GM18858 (cell line): ENCODE data around the gene CDC42SE2.
"Not testable (repeated sequence)": the region's sequence is repeated elsewhere in the genome, so short reads cannot be mapped to it uniquely, and the experiment has no call there.

ENCODE experiments used
- ATAC-seq: cut with Tn5 transposase; IDR thresholded peaks from one replicate; pipeline ENCODE4 v1.9.1; 2021; ENCODE audit not compliant: unreplicated experiment

Gene CDC42SE2

DNA sequence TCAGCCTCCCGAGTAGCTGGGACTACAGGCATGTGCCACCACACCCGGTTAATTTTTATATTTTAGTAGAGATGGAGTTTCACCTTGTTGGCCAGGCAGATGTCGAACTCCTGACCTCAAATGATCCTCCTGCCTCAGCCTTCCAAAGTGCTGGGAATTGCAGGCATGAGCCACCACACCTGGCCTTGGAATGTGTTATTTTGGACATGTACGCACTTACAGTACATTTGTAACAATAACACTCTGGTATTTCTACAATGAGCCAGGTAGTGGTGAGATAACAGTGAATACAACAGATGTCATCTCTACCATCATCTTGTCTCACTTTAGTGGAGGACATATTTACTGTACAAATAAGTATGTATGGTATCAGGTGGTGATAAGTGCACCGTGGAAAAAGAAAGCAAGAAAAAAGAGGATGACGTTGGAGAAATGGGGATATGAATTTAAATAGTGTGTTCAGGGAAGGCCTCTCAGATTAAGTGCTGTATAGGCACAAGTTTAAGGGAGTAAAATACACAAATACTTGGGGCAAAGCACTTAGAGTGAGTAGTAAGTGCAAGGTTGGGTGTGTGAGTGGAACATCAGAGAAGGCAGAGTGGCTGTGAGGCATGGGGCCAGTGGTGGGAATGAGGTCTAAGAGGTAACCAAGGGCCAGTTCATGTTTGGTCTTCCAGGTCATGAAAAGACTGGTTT lies 100.1 kb downstream of the CDC42SE2 start:
- ATAC-seq: no peak

DNA sequence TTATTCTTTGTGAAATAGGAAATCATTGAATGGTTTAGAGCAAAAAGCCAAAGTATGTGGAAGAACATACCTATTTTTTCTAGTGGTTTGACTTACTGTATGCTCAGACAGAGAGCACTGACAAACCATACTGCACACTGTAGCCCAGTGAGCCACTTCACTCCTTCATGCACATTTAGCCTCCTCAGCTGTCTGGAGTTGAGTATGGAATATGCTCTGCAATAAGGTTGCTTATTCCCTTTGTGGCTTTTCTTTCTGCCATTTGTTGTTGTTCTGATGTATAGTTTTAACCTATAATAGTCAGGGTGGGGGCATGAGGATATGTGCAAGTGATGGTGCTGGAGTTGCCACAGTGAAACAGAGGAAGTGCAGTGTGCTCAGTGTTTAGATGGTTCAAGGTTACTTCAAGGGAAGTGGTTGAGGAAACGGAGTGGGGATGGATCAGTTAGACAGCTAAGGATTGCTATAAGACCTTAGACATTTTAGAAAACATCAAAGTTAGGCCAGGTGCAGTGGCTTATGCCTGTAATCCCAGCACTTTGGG lies 100.7 kb downstream of the CDC42SE2 start:
- no peak for ATAC-seq

DNA sequence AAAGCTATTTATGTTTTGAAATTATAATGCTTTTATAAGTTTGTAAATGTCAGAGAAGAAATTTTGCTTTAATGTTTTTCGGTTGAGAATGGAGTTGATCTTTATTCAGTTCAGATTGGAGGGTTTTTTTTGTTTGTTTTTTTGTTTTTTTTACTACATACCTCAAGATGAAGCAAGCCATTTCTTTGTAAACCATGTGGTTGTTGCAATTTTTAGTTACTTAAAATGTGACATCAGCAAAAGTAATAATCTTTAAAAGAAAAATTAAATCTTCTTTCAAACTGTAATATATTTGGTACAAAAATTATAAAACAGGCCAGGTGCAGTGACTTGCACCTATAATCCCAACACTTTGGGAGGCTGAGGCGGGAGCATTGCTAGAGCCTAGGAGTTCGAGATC lies 102.6 kb downstream of the CDC42SE2 start:
- no peak for ATAC-seq

DNA sequence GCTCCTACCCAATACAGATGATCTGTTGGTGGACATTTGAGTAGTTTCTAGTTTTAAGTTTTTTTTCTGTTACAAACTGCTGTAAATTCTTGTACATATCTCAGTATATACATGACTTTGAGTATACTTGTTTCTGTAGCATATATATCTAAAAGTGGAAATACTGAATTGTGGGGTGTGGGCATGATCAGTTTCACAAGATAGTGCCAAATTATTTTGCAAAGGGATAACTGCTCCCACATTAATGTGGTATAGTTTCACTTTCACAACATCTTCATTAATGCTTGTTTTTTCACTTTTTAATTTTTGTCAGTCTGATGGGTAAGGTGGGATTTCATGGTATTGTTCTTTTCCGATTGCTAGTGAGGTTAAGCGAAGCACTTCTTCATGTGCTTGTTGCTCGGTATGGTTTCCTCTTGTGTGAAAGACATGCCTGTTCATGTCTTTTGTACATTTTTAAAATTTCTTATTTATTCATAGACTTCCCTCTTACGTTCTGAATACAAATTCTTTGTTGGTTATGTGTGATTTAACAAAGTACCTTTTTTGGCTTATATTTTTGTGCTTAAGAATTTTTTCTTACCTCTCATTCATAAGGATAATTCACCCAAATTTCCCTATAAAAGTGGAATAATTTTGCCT lies 103.5 kb downstream of the CDC42SE2 start:
- ATAC-seq: no peak

DNA sequence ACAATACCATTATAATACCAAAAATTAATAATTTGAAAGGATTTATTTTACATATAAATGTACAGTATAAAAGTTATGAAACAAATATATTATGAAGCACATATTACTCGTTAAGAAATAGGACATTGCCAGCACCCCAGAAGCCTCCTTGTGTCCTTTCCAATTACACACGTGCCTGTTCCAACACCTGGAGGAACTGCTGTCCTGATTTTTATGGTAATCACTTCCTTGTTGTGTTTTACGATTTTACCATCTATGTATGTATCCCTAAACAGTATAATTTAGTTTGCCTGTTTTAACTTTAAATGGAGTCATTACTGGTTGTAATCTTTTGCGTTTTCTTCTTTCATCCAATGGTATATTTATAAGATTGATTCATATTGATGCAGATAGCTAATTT lies 105.0 kb downstream of the CDC42SE2 start:
- no peak for ATAC-seq

DNA sequence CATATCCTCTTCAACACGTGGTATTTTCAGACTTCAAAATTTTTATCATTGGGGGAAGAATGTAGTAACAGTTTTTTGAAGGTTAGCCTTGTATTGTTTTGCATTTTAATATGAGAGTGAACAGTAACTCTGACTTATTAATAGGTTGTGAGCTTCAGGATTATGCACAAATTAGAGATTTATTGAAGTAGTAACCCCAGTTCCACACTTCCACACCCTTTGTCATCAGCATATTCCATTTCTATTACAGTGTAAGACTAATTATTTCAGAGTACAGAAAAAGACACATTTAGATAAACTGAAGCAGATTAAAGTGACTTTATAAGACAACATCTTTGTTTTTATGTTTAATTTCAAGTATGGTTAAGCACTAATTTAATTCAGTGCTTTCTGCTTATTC lies 105.7 kb downstream of the CDC42SE2 start:
- no peak for ATAC-seq

DNA sequence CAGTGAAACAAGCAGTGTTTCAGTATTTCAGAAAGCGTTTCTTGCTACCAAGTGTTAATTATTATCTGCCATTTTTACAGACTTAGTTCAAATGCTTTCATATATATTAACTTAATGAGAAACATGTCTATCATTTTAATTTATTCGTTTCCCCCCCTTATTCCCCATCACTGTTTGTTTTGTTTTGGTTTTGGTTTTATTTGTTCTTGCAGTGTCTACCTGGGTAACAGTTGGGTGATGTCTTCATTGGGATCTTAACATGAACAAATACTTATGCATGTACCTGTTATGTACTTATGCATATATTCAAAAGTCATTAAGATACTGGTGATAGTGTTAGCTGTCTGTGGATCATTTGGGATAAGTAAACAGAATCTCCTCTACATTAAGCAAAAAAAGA lies 108.0 kb downstream of the CDC42SE2 start:
- ATAC-seq: no peak

DNA sequence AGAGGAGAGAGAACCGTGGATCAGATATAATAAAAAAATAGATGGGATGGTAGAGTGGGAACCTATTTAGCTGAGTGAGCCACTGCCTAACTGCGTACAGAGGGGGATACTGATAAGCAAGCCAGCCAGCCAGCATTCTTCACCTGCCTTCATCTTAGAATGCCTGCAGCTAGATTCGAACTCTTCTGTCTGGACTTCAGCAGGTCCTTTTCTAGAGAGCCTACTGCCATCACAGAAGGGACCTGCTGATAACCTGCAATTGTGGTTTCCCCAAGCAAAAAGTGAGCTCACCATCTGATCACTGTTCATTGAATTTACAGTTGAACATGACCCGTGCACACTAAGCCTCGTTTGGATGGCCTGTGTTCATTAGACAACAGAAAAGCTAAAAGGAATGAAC lies 109.4 kb downstream of the CDC42SE2 start:
- ATAC-seq: no peak

DNA sequence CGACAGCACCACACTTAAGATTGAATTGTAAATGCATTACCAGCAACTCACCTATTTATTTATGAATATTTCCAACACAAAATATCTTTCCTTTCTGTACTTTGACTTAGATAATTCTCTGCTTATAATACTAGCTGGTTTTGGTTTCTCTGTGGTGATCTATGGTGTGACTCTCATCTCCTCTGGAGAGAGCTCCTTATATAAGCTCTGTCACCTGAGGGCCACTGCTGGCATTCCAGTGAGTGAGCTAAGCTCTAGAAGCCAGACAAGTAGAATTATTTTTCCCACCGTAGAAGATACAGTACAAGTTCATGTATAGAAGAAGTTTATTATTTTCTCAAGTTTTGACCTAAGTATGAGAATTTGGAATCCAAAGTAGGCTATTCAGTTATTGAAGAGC lies 111.5 kb downstream of the CDC42SE2 start:
- ATAC-seq: no peak

DNA sequence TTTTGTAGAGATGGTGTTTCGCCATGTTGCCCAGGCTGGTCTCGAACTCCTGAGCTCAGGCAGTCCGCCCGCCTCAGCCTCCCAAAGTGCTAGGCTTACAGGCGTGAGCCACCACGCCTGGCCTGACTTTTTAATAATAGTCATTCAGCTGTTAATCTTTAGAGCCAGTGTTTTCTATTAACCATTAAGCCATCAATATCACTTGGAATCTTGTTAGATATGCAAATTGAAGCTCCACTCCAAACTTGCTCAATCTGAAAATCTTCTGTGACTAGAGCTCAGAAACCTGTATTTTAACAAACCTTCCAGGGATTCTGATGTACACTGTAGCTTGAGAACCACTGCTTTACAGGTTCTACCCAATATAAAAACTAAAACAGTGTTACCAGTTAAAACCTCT lies 113.5 kb downstream of the CDC42SE2 start:
- ATAC-seq: no peak

DNA sequence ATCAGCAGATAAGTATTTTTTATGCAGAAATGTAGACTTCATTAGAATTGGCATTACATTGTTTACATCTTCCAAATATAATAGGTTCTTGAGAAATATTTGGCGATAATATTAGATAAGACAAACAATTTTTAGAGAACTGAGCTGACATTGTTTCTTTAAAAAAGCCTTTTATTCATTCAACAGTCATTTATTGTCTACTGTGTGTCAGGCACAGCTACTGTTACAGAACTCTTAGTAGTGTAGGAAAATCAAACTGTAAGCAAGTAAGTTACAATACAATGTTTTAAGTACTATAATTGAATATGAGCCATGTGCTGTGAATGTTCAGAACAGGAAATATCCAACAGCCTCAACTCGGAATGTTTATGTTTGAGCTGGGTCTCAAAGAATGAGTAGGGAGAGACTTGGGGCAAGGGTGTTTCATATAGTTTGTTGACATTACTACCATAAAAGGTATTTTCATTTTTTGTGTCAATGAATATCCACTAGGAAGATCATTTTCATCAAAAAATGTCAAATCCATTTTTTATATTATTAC lies 114.0 kb downstream of the CDC42SE2 start:
- no peak for ATAC-seq

DNA sequence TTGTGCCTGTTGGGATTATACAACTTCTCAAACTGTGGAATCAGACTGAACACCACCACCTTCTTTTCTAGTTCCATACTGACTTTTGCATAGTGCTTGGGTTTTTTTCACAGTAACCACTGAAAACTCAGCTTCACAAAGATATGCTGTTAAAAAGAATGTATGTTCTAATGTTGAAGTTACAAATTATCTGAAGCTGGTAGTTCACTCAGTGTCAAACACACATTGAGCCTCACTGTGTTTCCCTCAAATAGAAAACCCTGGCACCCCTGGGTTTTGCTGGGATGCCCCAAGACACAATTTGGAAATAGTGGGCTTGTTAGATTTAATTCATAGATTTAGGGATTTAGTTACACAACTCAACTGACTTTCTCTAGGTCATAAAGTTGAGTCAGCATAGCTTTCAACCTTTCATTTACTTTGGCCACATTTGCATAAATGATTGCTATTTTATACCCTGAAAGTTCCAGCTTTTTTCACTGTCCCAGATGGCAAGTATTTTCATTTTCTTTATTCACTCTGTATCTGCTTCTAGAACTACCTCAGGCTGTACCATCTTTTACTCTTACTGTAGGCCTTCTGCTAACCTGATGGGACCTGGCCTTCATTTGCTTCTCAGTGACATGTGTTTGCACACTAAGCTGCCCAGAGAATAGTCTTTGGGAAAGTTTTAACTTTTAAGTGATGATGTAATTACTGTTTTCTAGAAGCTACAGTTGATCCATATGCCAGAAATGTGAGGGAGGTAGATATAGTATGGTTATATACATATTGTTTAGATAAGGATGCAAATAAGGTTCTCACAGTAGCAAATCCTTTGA lies 115.1 kb downstream of the CDC42SE2 start:
- ATAC-seq: no peak

DNA sequence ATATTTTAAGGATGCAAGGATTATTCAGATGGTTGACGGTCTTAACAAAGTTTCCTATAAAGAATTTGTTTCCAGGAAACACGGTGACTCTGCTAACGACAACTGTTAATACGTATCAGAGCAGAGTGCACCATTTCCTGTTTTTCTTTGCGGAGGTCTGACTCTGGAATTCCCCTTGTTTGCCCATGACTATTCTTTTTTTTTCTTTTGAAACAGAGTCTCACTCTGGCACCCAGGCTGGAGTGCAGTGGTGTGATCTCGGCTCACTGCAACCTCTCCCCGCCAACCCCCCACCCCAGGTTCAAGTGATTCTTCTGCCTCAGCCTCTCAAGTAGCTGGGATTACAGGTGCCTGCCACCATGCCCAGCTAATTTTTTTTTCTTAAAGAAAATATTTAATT lies 115.9 kb downstream of the CDC42SE2 start:
- peak; percentile 24 for ATAC-seq

DNA sequence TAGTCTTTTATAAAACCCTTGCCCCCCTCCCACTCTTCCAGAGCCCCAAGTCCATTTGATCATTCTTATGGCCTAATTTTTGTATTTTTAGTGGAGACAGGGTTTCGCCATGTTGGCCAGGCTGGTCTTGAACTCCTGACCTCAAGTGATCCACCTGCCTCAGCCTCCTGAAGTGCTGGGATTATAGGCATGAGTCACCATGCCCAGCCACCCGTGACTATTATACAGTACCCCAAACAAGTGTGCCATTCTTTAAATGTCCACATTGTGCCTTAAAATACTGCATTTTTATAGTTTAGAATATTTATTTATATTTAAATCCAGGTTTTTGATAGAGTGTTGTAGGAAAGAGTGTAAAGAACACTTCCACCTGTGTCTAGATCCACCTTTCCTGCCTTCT lies 116.4 kb downstream of the CDC42SE2 start:
- not testable (repeated sequence) for ATAC-seq

DNA sequence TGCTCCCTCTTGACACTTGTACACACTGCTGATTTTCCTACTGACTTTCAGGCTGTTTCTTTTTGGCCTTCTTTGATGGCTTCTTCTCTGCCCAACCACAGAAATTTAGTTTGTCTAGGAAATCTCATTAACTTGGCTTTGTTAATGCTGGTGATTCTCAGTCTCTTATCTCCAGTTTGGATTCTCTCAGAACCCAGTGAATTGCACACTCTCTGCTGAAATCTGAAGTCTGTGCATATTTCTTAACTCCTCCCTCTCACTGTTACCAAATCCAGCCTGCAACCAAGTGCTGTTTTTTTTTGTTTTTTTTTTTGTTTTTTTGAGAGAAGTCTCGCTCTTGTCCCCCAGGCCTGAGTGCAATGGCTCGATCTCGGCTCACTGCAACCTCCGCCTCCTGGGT lies 117.2 kb downstream of the CDC42SE2 start:
- no peak for ATAC-seq

DNA sequence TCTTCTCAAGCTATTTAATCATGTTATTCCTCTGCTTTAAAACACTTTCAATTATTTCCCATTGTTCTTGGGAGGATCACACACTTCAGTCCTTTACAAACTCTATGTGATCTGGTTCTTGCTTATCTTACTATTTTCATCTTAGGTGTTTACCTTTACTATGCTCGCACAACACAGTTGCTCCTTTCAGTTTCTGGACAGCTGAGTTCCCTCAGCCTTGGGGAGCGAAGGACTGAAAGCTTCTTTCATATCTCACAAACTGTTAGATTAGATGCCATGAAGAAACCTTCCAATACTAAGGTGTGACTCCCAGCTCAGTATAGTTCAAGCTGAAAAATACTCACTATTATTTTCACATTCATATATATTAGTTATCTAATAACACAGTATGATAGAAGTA lies 117.9 kb downstream of the CDC42SE2 start:
- peak; percentile 46 for ATAC-seq

DNA sequence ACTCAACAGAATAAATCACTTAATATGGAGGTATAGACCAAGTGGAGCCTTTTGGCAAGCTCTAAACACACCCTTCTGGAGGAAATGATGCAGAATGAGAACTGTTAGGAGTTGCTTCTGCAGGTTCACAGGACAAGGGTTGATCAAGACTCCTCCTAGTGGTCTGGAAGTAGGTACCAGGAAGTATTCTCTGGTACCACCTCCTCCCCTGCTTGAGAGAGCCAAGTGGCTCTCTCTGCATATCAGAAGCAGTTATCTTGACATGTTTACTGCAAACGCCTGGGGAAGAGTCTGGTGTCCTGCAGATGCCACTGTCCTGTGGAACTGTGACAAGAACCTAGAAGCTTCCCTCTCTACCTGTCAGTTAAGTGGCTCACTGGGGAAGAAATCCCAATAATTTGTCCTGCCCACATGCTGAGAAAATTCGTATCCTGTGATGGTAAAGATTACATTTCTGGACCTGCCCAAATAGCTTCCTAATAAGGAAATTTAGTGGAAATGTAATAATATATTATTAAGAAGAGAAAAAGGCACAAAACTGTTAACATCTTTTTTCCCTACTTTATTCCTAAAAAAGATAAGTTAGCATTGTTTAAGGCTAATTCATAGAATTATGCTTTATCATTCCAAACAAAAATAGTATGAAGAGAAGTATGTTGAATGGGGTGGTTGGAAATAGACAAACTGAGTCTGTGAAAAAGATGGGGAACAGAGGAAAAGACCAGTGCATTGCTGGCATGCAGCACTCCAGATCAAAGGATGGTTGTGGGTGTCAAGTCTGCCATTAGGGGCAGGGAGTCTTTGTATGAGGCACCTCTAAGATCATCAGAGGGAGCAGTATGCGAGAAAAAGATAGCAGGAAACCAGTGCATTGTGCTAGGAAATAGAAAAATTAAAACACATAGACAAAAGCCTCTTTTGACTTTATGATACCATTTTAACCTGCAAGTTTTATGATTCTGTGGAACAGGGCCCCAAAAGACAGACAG lies 118.8 kb downstream of the CDC42SE2 start:
- ATAC-seq: peak; percentile 61

DNA sequence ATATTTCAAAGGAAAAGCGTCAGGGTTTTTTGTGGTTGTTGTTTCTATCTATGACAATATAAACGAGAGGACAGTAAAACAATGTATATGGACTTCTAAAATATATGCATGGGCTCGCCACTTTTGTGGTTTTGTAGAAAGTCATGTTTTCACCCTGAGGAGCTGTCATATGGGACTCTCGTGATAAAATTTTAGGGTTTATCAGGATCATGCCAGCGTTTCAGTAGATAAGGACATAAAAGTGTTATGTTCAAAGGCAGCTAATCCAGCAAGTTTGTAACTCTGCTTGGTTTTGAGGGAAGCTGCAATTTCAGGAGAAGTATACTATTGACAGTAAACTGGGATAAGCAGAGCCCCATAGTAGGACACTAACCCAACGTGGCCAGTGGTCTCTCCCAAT lies 120.3 kb downstream of the CDC42SE2 start:
- ATAC-seq: no peak

DNA sequence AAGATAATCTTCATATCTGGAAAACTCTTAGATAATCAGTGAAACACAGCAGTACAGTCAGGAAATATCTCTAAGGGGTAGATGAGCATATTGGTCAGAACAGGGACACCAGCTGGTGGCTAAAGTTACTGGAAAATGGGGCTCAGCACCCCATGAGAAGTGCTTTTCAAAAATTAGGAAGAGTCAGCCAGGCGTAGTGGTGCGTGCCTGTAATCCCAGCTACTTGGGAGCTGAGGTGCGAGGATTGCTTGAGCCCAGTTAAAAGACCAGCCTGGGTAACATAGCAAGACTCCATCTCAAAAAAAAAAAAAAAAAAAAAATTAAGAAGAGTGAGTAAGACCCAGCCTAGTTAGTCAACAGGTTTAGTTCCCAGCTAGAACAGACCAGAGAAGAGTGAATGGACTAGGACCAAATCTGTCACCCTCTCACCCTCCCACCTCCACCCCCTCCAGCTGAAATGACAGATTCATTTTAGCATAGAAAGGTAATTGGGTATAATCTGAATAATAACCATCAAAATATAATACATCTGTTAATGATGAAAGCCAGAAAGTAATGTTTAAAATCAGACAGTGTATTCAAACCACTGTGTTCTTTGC lies 120.9 kb downstream of the CDC42SE2 start:
- ATAC-seq: no peak

DNA sequence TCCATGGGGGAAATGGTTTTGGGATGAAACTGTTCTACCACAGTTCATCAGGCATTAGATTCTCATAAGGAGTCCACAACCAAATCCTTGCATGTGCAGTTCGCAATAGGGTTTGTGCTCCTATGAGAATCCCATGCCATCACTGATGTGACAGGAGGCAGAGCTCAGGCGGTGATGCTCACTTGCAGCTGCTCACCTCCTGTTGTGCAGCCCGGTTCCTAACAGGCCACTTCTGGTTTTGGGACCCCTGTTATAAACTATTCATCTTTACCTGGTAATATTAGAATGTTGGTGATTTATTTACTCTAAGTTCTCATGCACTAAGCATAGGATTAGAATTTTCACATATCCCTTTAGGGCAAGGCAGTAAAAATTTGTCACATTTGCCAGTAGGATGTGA lies 122.3 kb downstream of the CDC42SE2 start:
- no peak for ATAC-seq
